GM19239 (cell line): ENCODE measurements around the gene RAP2C.
"Not testable (repeated sequence)": the region's sequence is repeated elsewhere in the genome, so short reads cannot be mapped to it uniquely, and the experiment has no call there.

Experiments used
- DNase-seq: peaks from one replicate; pipeline ENCODE4 v3.0.0; 2011; ENCODE audit warnings: low spot score; ENCODE audit not compliant: insufficient read length
- FAIRE-seq: peaks from 2 replicates; lab custom pipeline; 2011; peaks lifted over from hg19 to GRCh38; lab: Jason Lieb, UNC

The RAP2C gene

GRCh38 chrX:132204629-132205028 is 14.6 kb downstream of the RAP2C start:
- DNase-seq (no peak), FAIRE-seq (no peak)

GRCh38 chrX:132200976-132201375 is 18.3 kb downstream of the RAP2C start:
- no peak for DNase-seq
- FAIRE-seq: no peak

DNA sequence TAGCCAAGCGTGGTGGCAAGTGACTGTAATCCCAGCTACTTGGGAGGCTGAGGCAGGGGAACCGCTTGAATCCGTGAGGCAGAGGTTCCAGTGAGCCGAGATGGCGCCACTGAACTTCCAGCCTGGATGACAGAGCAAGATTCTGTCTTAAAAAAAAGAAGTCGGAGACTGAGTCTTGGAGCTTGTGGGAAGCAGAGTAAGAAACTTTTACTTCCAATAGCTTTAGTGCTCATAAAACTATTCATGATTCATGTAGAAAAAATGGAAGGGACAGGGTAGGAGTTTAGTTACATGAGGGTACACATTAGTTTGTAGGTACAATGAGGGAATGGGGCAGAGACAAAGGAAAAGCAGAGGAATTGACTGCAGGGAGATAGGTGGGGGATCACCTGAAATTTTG is 19.3 kb downstream of the RAP2C start:
- no peak for DNase-seq
- FAIRE-seq: no peak

- FAIRE-seq: no peak
- DNase-seq: no peak
Measured at GRCh38 chrX:132193872-132194574, 25.2 kb downstream of the RAP2C start.

- no peak for DNase-seq
- no peak for FAIRE-seq
Measured at GRCh38 chrX:132191938-132192337, 27.3 kb downstream of the RAP2C start.

- no peak for DNase-seq
- FAIRE-seq: no peak
Measured at GRCh38 chrX:132188175-132188574, 31.1 kb downstream of the RAP2C start.

GRCh38 chrX:132187451-132187850 is 31.8 kb downstream of the RAP2C start:
- DNase-seq (no peak), FAIRE-seq (no peak)

- no peak for FAIRE-seq
- no peak for DNase-seq
Measured at GRCh38 chrX:132184871-132185270, 34.4 kb downstream of the RAP2C start.

DNA sequence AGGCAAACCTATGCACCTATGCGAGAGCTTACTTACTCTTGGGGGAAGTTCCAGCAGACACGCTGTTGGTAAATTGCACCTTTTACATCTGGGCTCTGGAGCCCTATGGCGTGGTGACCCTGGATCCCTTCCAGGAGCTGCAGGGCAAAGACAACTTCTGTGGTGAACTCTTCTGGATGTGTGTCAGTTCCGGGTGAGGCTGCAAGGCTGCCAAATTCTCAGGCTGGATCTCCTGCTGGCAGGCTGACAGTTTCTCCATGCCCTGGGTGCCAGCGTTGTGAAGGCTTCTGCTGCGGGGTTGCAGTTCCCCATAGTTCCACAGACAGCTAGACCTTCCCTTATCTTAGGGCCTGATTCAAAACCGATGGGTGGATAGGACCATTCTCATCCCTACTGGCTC is 37.9 kb downstream of the RAP2C start:
- DNase-seq (no peak), FAIRE-seq (no peak)

GRCh38 chrX:132180929-132181328 is 38.3 kb downstream of the RAP2C start:
- no peak for FAIRE-seq
- no peak for DNase-seq

GRCh38 chrX:132173647-132174046 is 45.6 kb downstream of the RAP2C start:
- no peak for FAIRE-seq
- no peak for DNase-seq

DNA sequence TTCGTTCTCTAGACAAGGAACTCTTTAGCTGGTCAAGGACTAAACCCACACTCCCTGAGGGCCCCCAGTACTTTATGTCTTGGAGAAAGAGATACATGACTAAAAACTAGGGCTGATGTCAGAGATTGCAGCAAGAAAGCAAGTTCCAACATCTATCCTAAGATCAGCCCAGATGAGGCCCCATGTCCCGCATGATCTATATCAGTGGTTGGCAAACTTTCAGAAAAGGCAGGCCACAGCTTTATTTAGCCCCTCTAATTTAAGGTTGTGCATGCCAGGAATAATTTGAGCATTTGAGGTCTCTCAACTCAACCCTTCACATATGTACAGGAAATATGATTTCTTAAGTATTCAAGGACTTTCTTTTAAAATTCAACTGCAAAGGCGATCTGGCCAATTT is 47.4 kb downstream of the RAP2C start:
- DNase-seq (no peak), FAIRE-seq (no peak)

DNA sequence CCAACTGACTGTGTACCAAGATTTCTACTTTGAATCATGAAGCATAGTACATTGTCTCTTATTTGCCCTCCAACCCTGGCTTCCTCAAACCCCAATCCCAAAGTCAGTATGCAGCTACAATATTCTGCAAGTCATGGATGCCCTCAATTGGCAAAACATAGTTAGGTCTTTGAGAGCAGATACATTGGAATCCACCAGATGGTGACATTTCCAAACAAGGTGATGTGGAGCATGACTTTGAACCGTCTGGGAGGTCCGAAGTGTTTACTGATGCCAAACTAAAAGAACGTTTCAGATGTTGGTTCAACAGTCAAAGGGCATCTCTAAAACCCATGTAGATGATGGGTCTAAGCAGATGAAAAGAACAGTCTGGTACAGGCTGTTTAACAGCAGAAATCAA is 47.8 kb downstream of the RAP2C start:
- no peak for FAIRE-seq
- DNase-seq: no peak

DNA sequence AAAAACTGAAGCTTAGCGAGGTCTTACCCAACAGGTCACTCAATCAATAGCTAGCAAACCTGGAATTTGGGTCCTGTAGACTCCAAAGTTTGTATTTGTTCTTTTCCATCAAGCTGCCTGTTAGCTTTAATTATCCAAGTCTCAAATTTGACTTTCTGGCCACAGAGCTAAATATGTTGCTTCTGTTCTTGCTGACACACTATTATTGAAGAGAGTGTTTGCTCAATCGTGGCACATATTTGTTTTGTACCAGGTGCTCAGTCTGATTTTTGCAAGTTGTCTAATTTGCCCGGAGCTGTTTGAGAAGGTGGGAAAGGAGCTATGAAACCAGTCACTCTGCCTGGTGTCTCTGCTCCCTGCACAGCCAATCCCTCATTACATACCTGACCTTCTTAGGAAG is 49.7 kb downstream of the RAP2C start:
- no peak for FAIRE-seq
- no peak for DNase-seq

GRCh38 chrX:132165651-132166050 is 53.6 kb downstream of the RAP2C start:
- DNase-seq (no peak), FAIRE-seq (no peak)

DNA sequence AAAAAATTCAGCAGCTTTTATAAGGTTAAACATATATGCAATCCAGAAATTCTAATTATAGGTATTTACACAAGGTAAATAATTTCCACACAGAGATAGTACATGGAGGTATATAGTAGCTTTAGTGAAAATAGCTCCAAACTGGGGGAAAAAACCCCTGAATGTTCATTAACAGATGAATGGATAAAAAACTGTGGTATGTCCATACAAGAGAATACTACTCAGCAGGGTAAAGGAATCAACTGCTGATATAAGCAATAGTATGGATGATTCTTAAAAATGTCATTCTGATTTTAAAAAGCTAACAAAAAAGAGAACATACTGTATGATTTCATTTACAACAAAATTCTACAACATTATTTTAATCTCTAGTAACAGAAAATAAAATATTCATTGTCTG is 54.2 kb downstream of the RAP2C start:
- DNase-seq: no peak
- no peak for FAIRE-seq

GRCh38 chrX:132163094-132163493 is 56.2 kb downstream of the RAP2C start:
- not testable (repeated sequence) for FAIRE-seq, DNase-seq

DNA sequence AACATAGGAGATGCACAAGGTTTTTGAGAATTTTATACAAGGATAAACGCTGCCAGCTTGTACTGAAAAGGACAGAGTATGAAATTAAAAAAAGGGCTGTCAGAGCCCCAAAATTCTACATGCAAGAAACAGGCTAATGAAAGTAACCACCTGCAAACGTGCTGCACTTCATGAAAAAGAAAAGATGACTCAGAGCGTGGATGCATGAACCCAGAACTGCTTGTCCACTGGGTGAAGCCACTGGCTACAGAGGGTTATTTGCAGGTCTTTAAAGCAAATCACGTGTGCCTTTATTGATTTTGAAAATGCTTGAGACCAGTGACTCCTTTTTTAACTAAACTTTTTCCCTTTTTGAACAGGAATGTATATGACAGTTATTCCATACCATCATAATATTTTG is 66.1 kb downstream of the RAP2C start:
- DNase-seq (no peak), FAIRE-seq (no peak)
